Measurements from ENCODE around the gene PEX13. TPM values are rescaled to one million over a fixed set of nuclear protein-coding genes. Genes with fewer than 3 reads are reported as not detected.

Gene PEX13
- total RNA-seq, 1 experiment from 2014 or later = 20.4 TPM

Other genes starting within 250 kb of the PEX13 start
- 6.9 to 8.4 TPM (median 7.0 TPM) in 3 replicates for gene REL, start 136.1 kb upstream of the PEX13 start, total RNA-seq (2021)
- 2.5 to 2.9 TPM (median 2.6 TPM) in 3 replicates for gene PUS10, start 535 bp downstream of the PEX13 start, total RNA-seq (2021)
- gene SANBR, start 48.2 kb downstream of the PEX13 start, total RNA-seq (2021) = 8.9 to 10.9 TPM (median 9.8 TPM) in 3 replicates
- 8.1 to 13.6 TPM (median 9.8 TPM) in 3 replicates for gene C2orf74, start 144.5 kb downstream of the PEX13 start, total RNA-seq (2021)

Measured in WTC11 (cell line).